ENCODE results near the gene VKORC1L1.
A peak's percentile ranks its signal among the peaks of the same experiment; 100 is the strongest.

Gene VKORC1L1

DNA sequence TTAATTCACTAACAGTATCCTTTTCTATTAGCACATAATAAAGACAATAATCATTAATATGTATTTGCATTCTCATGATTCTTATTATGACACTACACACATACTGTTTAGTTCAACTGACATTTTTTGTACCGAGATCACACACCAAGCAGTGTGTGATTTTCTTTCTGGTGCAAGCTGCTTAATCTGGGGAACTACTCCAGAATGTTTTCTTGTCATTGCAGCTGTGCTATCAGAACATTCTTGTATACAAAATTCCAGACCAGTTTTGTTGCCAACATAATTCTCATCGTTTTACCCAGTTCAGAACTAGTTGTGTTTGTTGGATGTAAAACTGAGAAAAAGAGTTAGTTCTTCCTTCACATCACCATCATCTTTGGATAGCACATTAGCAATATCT lies 37.4 kb downstream of the VKORC1L1 start:
- DNase-seq (ENCODE audit: low read depth in 2 of 2), result peak in 1 of 2 donors; percentile 46

DNA sequence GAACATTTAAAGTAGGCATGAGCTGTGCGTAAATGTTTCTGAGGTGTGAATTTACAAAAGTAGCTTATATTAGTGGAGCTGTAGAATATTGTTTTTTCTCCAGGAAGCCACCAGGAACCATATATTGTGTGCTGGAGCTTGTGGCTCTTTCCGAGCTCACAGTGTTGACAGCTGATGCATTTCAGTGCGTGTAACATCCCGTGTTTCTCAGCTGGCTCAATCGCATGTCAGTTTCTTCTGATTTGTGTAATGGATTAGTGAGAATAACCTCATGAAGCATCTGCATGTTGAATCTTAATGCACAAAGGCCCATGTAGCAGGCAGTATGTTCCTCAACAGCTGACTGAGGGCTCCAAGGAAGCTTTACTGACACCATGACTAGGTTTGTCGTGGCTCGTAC lies 39.4 kb downstream of the VKORC1L1 start:
- no peak for DNase-seq (ENCODE audit: low read depth in 2 of 2)
- TF ChIP-seq, protein P1, sequence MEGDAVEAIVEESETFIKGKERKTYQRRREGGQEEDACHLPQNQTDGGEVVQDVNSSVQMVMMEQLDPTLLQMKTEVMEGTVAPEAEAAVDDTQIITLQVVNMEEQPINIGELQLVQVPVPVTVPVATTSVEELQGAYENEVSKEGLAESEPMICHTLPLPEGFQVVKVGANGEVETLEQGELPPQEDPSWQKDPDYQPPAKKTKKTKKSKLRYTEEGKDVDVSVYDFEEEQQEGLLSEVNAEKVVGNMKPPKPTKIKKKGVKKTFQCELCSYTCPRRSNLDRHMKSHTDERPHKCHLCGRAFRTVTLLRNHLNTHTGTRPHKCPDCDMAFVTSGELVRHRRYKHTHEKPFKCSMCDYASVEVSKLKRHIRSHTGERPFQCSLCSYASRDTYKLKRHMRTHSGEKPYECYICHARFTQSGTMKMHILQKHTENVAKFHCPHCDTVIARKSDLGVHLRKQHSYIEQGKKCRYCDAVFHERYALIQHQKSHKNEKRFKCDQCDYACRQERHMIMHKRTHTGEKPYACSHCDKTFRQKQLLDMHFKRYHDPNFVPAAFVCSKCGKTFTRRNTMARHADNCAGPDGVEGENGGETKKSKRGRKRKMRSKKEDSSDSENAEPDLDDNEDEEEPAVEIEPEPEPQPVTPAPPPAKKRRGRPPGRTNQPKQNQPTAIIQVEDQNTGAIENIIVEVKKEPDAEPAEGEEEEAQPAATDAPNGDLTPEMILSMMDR (IDR thresholded peaks at IDR 0.05; ENCODE audit: low read depth, low read length), result no peak
- H3K4me3 ChIP-seq (replicated peaks in 1 of 2; ENCODE audit: low read depth in 2 of 2, low read length in 2 of 2), result no peak overlapping the region

More for the DNA sequence above, 37.4 kb downstream of the VKORC1L1 start:
- TF ChIP-seq, protein P1 (IDR thresholded peaks at IDR 0.05; ENCODE audit: low read depth, low read length), result no peak
- no peak overlapping the region for H3K4me3 ChIP-seq (replicated peaks in 1 of 2; ENCODE audit: low read depth in 2 of 2, low read length in 2 of 2)

DNA sequence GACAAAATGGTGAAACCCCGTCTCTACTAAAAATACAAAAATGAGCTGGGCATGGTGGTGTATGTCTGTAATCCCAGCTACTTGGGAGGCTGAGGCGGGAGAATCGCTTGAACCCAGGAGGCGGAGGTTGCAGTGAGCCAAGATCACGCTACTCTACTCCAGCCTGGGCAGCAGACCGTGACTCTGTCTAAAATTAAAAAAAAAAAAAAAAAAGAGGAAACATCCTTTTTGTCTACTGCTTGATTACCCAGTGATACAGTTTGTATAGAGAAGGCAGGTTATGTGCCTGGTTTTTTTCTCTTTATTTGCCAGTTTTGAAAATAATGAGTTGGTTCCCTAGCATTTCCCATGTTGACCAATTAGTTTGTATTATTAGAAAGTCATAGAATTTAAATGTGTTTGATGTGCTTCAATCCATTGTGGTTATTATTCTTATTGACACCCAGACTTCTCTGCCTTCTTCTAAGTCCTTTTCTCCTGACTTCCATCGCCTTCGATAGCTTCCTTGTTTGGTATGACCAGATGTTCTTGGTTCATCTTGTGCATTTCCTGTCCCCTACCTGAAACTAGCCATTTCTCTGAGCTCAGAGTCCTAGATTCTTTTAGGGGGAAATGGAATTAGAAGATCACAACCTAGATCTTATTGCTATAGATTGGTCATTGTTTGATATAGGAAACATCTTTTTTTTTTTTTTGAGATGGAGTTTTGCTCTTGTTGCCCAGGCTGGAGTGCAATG lies 43.2 kb downstream of the VKORC1L1 start:
- H3K4me3 ChIP-seq (replicated peaks in 1 of 2; ENCODE audit: low read depth in 2 of 2, low read length in 2 of 2), result no peak overlapping the region
- no peak for DNase-seq (ENCODE audit: low read depth in 2 of 2)
- TF ChIP-seq, protein P1 (IDR thresholded peaks at IDR 0.05; ENCODE audit: low read depth, low read length), result no peak

DNA sequence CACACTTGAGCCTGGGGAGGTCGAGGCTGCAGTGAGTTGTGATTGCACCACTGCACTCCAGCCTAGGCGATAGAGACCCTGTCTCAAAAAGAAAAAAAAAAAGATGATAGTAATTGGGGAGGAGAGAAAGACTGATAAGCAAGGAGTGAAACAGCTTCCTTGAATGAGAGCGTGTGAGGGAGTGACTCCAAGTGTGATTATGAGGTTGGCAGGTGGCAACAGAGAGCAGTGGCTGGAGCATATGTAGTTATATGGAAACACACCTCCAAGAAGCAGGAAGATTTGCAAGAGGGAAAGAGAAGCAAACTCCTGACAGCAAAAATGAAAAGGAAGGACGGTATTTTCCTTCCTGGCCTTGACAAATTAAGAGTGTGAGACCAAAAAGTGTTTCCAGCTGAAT lies 50.4 kb downstream of the VKORC1L1 start:
- TF ChIP-seq, protein P1 (IDR thresholded peaks at IDR 0.05; ENCODE audit: low read depth, low read length), result no peak
- H3K4me3 ChIP-seq (replicated peaks in 1 of 2; ENCODE audit: low read depth in 2 of 2, low read length in 2 of 2), result no peak overlapping the region
- DNase-seq (ENCODE audit: low read depth in 2 of 2), result no peak

DNA sequence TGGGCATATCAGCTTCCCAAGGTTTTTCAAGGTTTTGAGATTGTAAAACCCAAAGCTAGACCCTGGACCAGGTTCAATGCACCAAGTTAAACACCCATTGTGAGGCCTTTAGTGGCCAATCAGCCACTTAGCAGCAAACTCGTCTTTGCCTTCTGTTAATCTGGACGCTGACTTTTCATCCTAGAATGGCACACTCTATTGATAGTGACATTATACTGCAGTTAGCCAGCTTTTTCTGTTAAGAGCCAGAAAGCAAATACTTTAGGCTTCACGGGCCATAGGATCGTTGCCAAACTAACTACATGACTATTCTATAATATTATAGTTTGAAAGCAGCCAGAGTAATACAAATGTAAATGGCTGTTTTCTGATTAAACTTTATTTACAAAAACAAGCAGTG lies 51.3 kb downstream of the VKORC1L1 start:
- H3K4me3 ChIP-seq (replicated peaks in 1 of 2; ENCODE audit: low read depth in 2 of 2, low read length in 2 of 2), result no peak overlapping the region
- DNase-seq (ENCODE audit: low read depth in 2 of 2), result no peak
- TF ChIP-seq, protein P1 (IDR thresholded peaks at IDR 0.05; ENCODE audit: low read depth, low read length), result no peak

DNA sequence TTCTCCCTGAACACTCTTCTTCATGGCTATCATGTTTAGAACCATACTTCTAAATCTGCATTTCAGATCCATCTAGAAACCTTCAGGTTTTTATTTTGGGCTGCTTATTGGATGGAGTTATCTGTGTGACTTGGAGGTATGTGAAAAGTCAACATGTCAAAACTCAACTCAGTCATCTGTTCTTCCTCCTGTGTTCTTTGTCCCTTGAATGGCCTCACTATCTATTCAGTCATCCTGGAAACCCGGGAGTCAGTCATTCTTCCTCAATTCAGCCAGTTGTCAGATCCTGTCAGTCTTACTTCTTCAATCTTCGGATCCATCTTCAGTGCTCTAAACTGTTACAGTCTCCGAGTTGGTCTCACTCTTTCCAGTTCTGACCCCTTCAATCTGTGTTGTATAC lies 52.2 kb downstream of the VKORC1L1 start:
- no peak for DNase-seq (ENCODE audit: low read depth in 2 of 2)
- no peak overlapping the region for H3K4me3 ChIP-seq (replicated peaks in 1 of 2; ENCODE audit: low read depth in 2 of 2, low read length in 2 of 2)
- TF ChIP-seq, protein P1 (IDR thresholded peaks at IDR 0.05; ENCODE audit: low read depth, low read length), result no peak

DNA sequence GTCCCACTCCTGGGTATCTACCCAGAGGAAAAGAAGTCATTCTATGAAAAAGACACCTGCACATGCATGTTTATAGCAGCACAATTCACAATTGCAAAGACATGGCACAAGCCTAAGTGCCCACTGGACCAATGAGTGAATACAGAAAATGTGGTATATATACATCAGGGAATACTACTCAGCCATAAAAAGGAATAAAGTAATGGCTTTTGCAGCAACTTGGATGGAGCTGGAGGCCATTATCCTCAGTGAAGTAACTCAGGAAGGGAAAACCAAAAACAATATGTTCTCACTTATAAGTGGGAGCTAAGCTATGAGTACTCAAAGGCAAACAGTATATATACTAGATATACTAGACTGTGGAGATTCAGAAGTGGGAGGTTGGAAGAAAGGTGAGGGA lies 53.7 kb downstream of the VKORC1L1 start:
- no peak overlapping the region for H3K4me3 ChIP-seq (replicated peaks in 1 of 2; ENCODE audit: low read depth in 2 of 2, low read length in 2 of 2)
- DNase-seq (ENCODE audit: low read depth in 2 of 2), result no peak
- TF ChIP-seq, protein P1 (IDR thresholded peaks at IDR 0.05; ENCODE audit: low read depth, low read length), result no peak

All from cardiac fibroblast (primary cell).